Liver (tissue), 9 donors: ENCODE measurements around the gene CCDC85A. TPM values are rescaled to one million over a fixed set of nuclear protein-coding genes. Genes with fewer than 3 reads are reported as not detected.

Source experiments
- DNase-seq: peaks from one replicate; pipeline ENCODE4 v3.0.0-alpha.2; 2017; ENCODE audit warnings: low spot score
- H3K27ac ChIP-seq, 2 donors: one replicate each; pipeline ENCODE4 v1.7.0; 2013; ENCODE audit warnings: inconsistent platforms in 2 of 2, low read length in 2 of 2, control low read depth in 1 of 2, low read depth in 1 of 2, mild to moderate bottlenecking in 1 of 2
- H3K27me3 ChIP-seq, 4 donors: one replicate each; pipeline versions ENCODE4 v1.6.1 to v1.7.0; 2013; ENCODE audit warnings: low read length in 3 of 4, inconsistent platforms in 1 of 4, mild to moderate bottlenecking in 1 of 4, moderate library complexity in 1 of 4; ENCODE audit not compliant: control insufficient read depth in 4 of 4, insufficient read depth in 4 of 4
- H3K36me3 ChIP-seq, 4 donors: one replicate each; pipeline versions ENCODE4 v1.6.1 to v1.7.0; 2013; ENCODE audit warnings: low read length in 3 of 4, mild to moderate bottlenecking in 3 of 4, low read depth in 1 of 4, moderate library complexity in 1 of 4; ENCODE audit not compliant: control insufficient read depth in 4 of 4, insufficient read depth in 3 of 4
- H3K4me1 ChIP-seq, 4 donors: one replicate each; pipeline versions ENCODE4 v1.6.1 to v1.7.0; 2013; ENCODE audit warnings: low read length in 3 of 4, mild to moderate bottlenecking in 3 of 4, moderate library complexity in 1 of 4; ENCODE audit not compliant: control insufficient read depth in 4 of 4, insufficient read depth in 4 of 4
- H3K4me3 ChIP-seq, 3 donors: one replicate each; pipeline versions ENCODE4 v1.6.1 to v1.7.0; 2013; ENCODE audit warnings: low read length in 3 of 3, control low read depth in 1 of 3, low read depth in 1 of 3, mild to moderate bottlenecking in 1 of 3
- H3K9ac ChIP-seq, 2 donors: one replicate each; pipeline ENCODE4 v1.7.0; 2013; ENCODE audit warnings: low read length in 2 of 2, mild to moderate bottlenecking in 2 of 2, moderate library complexity in 2 of 2, control low read depth in 1 of 2, low read depth in 1 of 2
- H3K9me3 ChIP-seq, 4 donors: one replicate each; pipeline versions ENCODE4 v1.6.1 to v1.7.0; 2013; ENCODE audit warnings: low read length in 3 of 4; ENCODE audit not compliant: control insufficient read depth in 4 of 4
- ATF3 ChIP-seq: IDR thresholded peaks from 2 replicates; pipeline ENCODE4 v1.6.1; 2016; ENCODE audit warnings: antibody characterized with exemption
- EGR1 ChIP-seq, 2 donors: IDR thresholded peaks; 2 replicates each; pipeline ENCODE4 v1.6.1; 2016 to 2018; ENCODE audit warnings: antibody characterized with exemption in 2 of 2, low read depth in 2 of 2
- FOXA1 ChIP-seq: IDR thresholded peaks from 2 replicates; pipeline ENCODE4 v1.6.1; 2016; ENCODE audit warnings: antibody characterized with exemption
- GABPA ChIP-seq, 2 donors: IDR thresholded peaks in 1 of 2; conservative IDR thresholded peaks in 1 of 2; 2 replicates each; pipeline ENCODE4 v1.6.1; 2016; ENCODE audit warnings: antibody characterized with exemption in 2 of 2, mild to moderate bottlenecking in 1 of 2, moderate library complexity in 1 of 2
- HNF4A ChIP-seq, 2 donors: conservative IDR thresholded peaks; 2 replicates each; pipeline ENCODE4 v1.6.1; 2016; ENCODE audit warnings: antibody characterized with exemption in 2 of 2, mild to moderate bottlenecking in 2 of 2
- HNF4G ChIP-seq: IDR thresholded peaks from 2 replicates; pipeline ENCODE4 v1.6.1; 2016; ENCODE audit warnings: antibody characterized with exemption
- JUND ChIP-seq, 2 donors: IDR thresholded peaks; 2 replicates each; pipeline ENCODE4 v1.6.1; 2016; ENCODE audit warnings: antibody characterized with exemption in 2 of 2
- NR2F2 ChIP-seq: IDR thresholded peaks from 2 replicates; pipeline ENCODE4 v1.6.1; 2016; ENCODE audit warnings: antibody characterized with exemption
- RAD21 ChIP-seq, 2 donors: IDR thresholded peaks; 2 replicates each; pipeline ENCODE4 v1.6.1; 2016; ENCODE audit warnings: antibody characterized with exemption in 2 of 2, mild to moderate bottlenecking in 2 of 2
- RXRA ChIP-seq, 2 donors: IDR thresholded peaks; 2 replicates each; pipeline ENCODE4 v1.6.1; 2017 to 2018; ENCODE audit warnings: antibody characterized with exemption in 2 of 2, mild to moderate bottlenecking in 1 of 2
- SP1 ChIP-seq: IDR thresholded peaks from 2 replicates; pipeline ENCODE4 v1.6.1; 2018; ENCODE audit warnings: antibody characterized with exemption, mild to moderate bottlenecking
- TAF1 ChIP-seq: conservative IDR thresholded peaks from 2 replicates; pipeline ENCODE4 v1.6.1; 2016; ENCODE audit warnings: antibody characterized with exemption, mild to moderate bottlenecking
- YY1 ChIP-seq: IDR thresholded peaks from 2 replicates; pipeline ENCODE4 v1.6.1; 2016; ENCODE audit warnings: antibody characterized with exemption, mild to moderate bottlenecking
- ZBTB33 ChIP-seq: IDR thresholded peaks from 2 replicates; pipeline ENCODE4 v1.6.1; 2016; ENCODE audit warnings: antibody characterized with exemption
- WGBS: extraction: QIAGEN DNeasy Blood & Tissue Kit; methylation state at CpG from one replicate; pipeline ENCODE4 v1.1.7; 2013; 5-methylcytosine and 5-hydroxymethylcytosine counted together
- polyA plus RNA-seq, 2 donors: library from polyadenylated mRNA; stranded (reverse) in 1 of 2; unstranded in 1 of 2; fragments of 200-250 nt in 1 of 2; fragments of >200 nt in 1 of 2; fragmentation: Nextera tagmentation in 1 of 2; extraction: Ambion mirVana in 1 of 2; gene quantifications; one replicate each; pipeline versions ENCODE4 v1.2.1 to v1.2.3, GENCODE V29; 2013 to 2015
- total RNA-seq, 2 donors: library from RNA; depleted of rRNA; stranded (reverse); fragments of >200 nt; gene quantifications; one replicate each; pipeline ENCODE4 v1.2.3, GENCODE V29; 2014
- TF ChIP-seq, protein P1 (sequence below): IDR thresholded peaks from 2 replicates; pipeline ENCODE4 v1.6.1; 2016; ENCODE audit warnings: antibody characterized with exemption
- TF ChIP-seq, protein P2 (sequence below): IDR thresholded peaks from 2 replicates; pipeline ENCODE4 v1.6.1; 2016; ENCODE audit warnings: antibody characterized with exemption, mild to moderate bottlenecking
- donor health status: healthy.
- donor health status: healthy.
- donor health status: healthy.
- donor health status: healthy.
- donor health status: healthy.

The CCDC85A gene
- total and polyA plus RNA-seq, 4 donors = 0.05 to 0.17 (median 0.10) TPM

DNA sequence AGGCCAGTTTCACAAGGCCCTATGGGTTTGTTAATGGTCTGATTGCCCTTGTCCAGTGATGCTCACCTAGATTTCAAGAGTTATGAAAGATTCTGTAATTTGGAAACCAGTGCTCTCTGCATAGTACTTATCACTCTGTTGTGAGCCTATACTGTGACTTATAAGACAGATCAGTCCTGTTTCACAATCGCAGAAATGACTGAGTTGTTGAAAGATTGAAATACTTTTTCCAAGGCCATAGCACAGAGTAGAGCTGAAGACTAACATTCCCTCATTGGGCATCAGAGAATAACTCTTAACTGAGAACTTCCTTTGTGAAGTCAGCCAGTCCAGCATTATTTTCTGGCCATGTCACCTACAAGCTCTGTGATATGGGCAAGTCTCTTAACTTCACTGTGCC lies 44.0 kb downstream of the CCDC85A start:
- Histone ChIP-seq H3K9me3 (no peaks in the 10 kb centered on the region), H3K36me3 (no peaks in the 10 kb centered on the region), H3K27me3 (no peaks in the 10 kb centered on the region), H3K4me3 (no peak overlapping the region), H3K9ac (no peak overlapping the region), H3K4me1 (no peaks in the 10 kb centered on the region), H3K27ac (no peak overlapping the region)
- DNase-seq = no peak
- TF ChIP-seq ZBTB33 = no peak
- TF ChIP-seq FOXA1 = no peak
- no peak for TF ChIP-seq JUND (IDR thresholded peaks at IDR 0.05)
- no peak for TF ChIP-seq NR2F2
- no peak for TF ChIP-seq ATF3
- TF ChIP-seq, protein P1, sequence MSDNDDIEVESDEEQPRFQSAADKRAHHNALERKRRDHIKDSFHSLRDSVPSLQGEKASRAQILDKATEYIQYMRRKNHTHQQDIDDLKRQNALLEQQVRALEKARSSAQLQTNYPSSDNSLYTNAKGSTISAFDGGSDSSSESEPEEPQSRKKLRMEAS = no peak
- no peak for TF ChIP-seq RXRA (IDR thresholded peaks at IDR 0.05)
- TF ChIP-seq TAF1 = no peak
- TF ChIP-seq GABPA (IDR thresholded peaks at IDR 0.05 in 1 of 2, conservative IDR thresholded peaks at IDR 0.05 in 1 of 2) = no peak
- no peak for TF ChIP-seq EGR1 (IDR thresholded peaks at IDR 0.05; ENCODE audit: low read depth in 2 of 2)
- TF ChIP-seq YY1 = no peak
- TF ChIP-seq, protein P2, sequence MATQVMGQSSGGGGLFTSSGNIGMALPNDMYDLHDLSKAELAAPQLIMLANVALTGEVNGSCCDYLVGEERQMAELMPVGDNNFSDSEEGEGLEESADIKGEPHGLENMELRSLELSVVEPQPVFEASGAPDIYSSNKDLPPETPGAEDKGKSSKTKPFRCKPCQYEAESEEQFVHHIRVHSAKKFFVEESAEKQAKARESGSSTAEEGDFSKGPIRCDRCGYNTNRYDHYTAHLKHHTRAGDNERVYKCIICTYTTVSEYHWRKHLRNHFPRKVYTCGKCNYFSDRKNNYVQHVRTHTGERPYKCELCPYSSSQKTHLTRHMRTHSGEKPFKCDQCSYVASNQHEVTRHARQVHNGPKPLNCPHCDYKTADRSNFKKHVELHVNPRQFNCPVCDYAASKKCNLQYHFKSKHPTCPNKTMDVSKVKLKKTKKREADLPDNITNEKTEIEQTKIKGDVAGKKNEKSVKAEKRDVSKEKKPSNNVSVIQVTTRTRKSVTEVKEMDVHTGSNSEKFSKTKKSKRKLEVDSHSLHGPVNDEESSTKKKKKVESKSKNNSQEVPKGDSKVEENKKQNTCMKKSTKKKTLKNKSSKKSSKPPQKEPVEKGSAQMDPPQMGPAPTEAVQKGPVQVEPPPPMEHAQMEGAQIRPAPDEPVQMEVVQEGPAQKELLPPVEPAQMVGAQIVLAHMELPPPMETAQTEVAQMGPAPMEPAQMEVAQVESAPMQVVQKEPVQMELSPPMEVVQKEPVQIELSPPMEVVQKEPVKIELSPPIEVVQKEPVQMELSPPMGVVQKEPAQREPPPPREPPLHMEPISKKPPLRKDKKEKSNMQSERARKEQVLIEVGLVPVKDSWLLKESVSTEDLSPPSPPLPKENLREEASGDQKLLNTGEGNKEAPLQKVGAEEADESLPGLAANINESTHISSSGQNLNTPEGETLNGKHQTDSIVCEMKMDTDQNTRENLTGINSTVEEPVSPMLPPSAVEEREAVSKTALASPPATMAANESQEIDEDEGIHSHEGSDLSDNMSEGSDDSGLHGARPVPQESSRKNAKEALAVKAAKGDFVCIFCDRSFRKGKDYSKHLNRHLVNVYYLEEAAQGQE = no peak
- no peak for TF ChIP-seq SP1
- no peak for TF ChIP-seq HNF4G
- TF ChIP-seq HNF4A (conservative IDR thresholded peaks at IDR 0.05) = no peak
- WGBS = 87% methylated on average over 1 of the region's 1 CpG

DNA sequence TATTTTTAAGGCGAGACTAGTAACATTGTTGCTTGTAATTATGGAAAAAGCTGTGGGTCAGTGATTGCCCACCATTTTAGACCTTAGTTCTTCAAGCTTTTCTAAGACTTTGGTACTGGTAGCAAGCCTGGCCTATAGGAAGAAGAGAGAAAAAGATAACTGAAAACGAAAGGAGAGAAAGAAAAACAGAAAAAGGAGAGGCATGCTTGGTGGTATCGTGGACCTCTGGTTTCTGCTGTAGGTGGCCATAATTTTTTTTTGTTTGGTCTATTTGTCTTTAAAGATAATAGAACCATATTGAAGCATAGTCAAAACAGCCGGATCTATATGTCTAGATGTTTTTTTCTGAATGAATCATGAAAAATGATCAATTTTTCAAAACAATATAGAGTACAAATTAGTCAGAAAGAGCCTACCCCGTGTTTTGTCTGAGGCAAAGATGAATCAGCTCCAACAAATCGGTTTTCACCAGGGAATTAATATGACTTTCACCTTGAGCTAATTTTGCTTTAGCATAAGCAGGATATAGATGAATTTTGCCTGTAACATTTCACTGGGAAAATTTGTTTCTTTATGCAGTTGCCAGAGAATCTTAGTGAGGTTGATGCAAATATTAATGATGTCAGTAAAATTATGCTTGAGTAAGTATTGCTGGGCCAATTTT lies 45.7 kb downstream of the CCDC85A start:
- Histone ChIP-seq H3K4me3 (no peak overlapping the region), H3K36me3 (no peaks in the 10 kb centered on the region), H3K4me1 (no peaks in the 10 kb centered on the region), H3K9me3 (no peaks in the 10 kb centered on the region), H3K27me3 (no peaks in the 10 kb centered on the region), H3K27ac (no peak overlapping the region), H3K9ac (no peak overlapping the region)
- DNase-seq = no peak
- 77% methylated on average over 6 of the region's 6 CpGs for WGBS
- no peak for TF ChIP-seq GABPA (IDR thresholded peaks at IDR 0.05 in 1 of 2, conservative IDR thresholded peaks at IDR 0.05 in 1 of 2)
- TF ChIP-seq EGR1 (IDR thresholded peaks at IDR 0.05; ENCODE audit: low read depth in 2 of 2) = no peak
- TF ChIP-seq YY1 = no peak
- TF ChIP-seq RAD21 (IDR thresholded peaks at IDR 0.05) = no peak
- no peak for TF ChIP-seq HNF4A (conservative IDR thresholded peaks at IDR 0.05)
- TF ChIP-seq ZBTB33 = no peak
- no peak for TF ChIP-seq RXRA (IDR thresholded peaks at IDR 0.05)
- TF ChIP-seq JUND (IDR thresholded peaks at IDR 0.05) = no peak
- no peak for TF ChIP-seq TAF1
